MM.1S (cell line): ENCODE data around the gene CHD9NB.

ENCODE experiments used
- DNase-seq: peaks from one replicate; pipeline ENCODE4 v3.0.0-alpha.2; 2015
- H2AFZ ChIP-seq: fragments of 300-600 bp; sonication (generic); 2 replicates; pipeline ENCODE4 v1.6.0; 2016; ENCODE audit warnings: antibody characterized with exemption, low read length
- H3F3A ChIP-seq: fragments of 300-600 bp; sonication (generic); 2 replicates; pipeline ENCODE4 v1.6.1; 2016; ENCODE audit warnings: mild to moderate bottlenecking, antibody characterized with exemption, low read length, moderate library complexity, mixed read lengths; ENCODE audit not compliant: insufficient read depth
- H3K27ac ChIP-seq: fragments of 300-600 bp; sonication (generic); 2 replicates; pipeline ENCODE4 v1.5.1; 2016; ENCODE audit warnings: mild to moderate bottlenecking, low read length
- H3K27me3 ChIP-seq: fragments of 300-600 bp; sonication (generic); replicated peaks from 2 replicates; pipeline ENCODE4 v1.6.0; 2016; ENCODE audit warnings: low read length; ENCODE audit not compliant: insufficient read depth
- H3K36me3 ChIP-seq: fragments of 300-600 bp; sonication (generic); replicated peaks from 2 replicates; pipeline ENCODE4 v1.6.1; 2016; ENCODE audit warnings: mild to moderate bottlenecking, low read length, mixed read lengths; ENCODE audit not compliant: insufficient read depth
- H3K4me1 ChIP-seq: fragments of 300-600 bp; sonication (generic); 2 replicates; pipeline ENCODE4 v1.6.1; 2016; ENCODE audit warnings: low read length, mixed read lengths
- H3K4me2 ChIP-seq: fragments of 300-600 bp; sonication (generic); 2 replicates; pipeline ENCODE4 v1.6.0; 2016; ENCODE audit warnings: low read depth, low read length
- H3K4me3 ChIP-seq: fragments of 300-600 bp; sonication (generic); 2 replicates; pipeline ENCODE4 v1.5.1; 2016; ENCODE audit warnings: low read length, mixed read lengths
- H3K79me2 ChIP-seq: fragments of 300-600 bp; sonication (generic); 2 replicates; pipeline ENCODE4 v1.6.1; 2016; ENCODE audit warnings: mixed run types, low read length, mixed read lengths
- H3K9ac ChIP-seq: fragments of 300-600 bp; sonication (generic); 2 replicates; pipeline ENCODE4 v1.6.1; 2016; ENCODE audit warnings: low read length, mixed read lengths
- H3K9me2 ChIP-seq: fragments of 300-600 bp; sonication (generic); replicated peaks from 2 replicates; pipeline ENCODE4 v1.6.1; 2016; ENCODE audit warnings: mild to moderate bottlenecking, low read length, mixed read lengths; ENCODE audit not compliant: insufficient read depth
- H3K9me3 ChIP-seq: fragments of 300-600 bp; sonication (generic); replicated peaks from 2 replicates; pipeline ENCODE4 v1.6.1; 2016; ENCODE audit warnings: mild to moderate bottlenecking, low read length, mixed read lengths; ENCODE audit not compliant: insufficient read depth
- H4K20me1 ChIP-seq: fragments of 300-600 bp; sonication (generic); 2 replicates; pipeline ENCODE4 v1.6.1; 2016; ENCODE audit warnings: mild to moderate bottlenecking, low read length, moderate library complexity, mixed read lengths; ENCODE audit not compliant: insufficient read depth
- EZH2 ChIP-seq: fragments of 300-600 bp; sonication (generic); optimal IDR thresholded peaks from 2 replicates; pipeline ENCODE3; 2017; ENCODE audit warnings: low read depth, mild to moderate bottlenecking, antibody characterized with exemption, low read length, mixed read lengths
- EZH2phosphoT487 ChIP-seq: fragments of 300-600 bp; sonication (generic); IDR thresholded peaks from 2 replicates; pipeline ENCODE4 v1.6.1; 2018; ENCODE audit warnings: antibody characterized with exemption, low read length
- TF ChIP-seq, protein P1 (sequence below): fragments of 300-600 bp; sonication (generic); IDR thresholded peaks from 2 replicates; pipeline ENCODE4 v1.5.1; 2016; ENCODE audit warnings: antibody characterized with exemption, low read length, mixed read lengths

The CHD9NB gene

DNA sequence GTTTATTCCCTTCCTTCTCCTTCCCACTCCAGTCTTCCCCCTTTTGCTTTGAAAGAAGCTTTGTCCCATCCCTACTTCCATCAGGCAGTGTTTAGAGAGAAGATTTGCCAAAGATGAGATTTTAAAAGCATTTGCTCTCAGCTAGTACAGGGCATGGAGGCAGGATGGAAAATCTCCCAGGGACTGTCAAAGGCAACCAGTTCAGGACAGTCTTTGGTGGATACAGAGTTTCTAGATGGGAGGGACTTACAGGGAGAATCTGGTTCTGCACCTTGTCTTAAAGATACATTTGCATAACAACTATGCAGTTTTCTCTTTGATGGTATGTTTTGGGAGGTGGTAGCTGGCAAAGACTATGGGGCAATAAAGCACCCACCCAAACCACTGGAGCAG lies 28.3 kb upstream of the CHD9NB start:
- Histone ChIP-seq H3K36me3 (no peaks in the 10 kb centered on the region), H3K79me2 (peaks cover 28% of the 10 kb centered on the region), H3K9ac (no peak overlapping the region), H3F3A (no peaks in the 10 kb centered on the region), H3K4me1 (no peaks in the 10 kb centered on the region), H4K20me1 (no peaks in the 10 kb centered on the region), H3K9me2 (no peaks in the 10 kb centered on the region), H3K4me2 (no peak overlapping the region), H3K4me3 (no peak overlapping the region), H2AFZ (no peak overlapping the region), H3K27me3 (no peaks in the 10 kb centered on the region), H3K27ac (no peak overlapping the region), H3K9me3 (no peaks in the 10 kb centered on the region)
- DNase-seq = no peak
- no peak for TF ChIP-seq EZH2
- TF ChIP-seq EZH2phosphoT487 = no peak
- TF ChIP-seq, protein P1, sequence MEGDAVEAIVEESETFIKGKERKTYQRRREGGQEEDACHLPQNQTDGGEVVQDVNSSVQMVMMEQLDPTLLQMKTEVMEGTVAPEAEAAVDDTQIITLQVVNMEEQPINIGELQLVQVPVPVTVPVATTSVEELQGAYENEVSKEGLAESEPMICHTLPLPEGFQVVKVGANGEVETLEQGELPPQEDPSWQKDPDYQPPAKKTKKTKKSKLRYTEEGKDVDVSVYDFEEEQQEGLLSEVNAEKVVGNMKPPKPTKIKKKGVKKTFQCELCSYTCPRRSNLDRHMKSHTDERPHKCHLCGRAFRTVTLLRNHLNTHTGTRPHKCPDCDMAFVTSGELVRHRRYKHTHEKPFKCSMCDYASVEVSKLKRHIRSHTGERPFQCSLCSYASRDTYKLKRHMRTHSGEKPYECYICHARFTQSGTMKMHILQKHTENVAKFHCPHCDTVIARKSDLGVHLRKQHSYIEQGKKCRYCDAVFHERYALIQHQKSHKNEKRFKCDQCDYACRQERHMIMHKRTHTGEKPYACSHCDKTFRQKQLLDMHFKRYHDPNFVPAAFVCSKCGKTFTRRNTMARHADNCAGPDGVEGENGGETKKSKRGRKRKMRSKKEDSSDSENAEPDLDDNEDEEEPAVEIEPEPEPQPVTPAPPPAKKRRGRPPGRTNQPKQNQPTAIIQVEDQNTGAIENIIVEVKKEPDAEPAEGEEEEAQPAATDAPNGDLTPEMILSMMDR = no peak

DNA sequence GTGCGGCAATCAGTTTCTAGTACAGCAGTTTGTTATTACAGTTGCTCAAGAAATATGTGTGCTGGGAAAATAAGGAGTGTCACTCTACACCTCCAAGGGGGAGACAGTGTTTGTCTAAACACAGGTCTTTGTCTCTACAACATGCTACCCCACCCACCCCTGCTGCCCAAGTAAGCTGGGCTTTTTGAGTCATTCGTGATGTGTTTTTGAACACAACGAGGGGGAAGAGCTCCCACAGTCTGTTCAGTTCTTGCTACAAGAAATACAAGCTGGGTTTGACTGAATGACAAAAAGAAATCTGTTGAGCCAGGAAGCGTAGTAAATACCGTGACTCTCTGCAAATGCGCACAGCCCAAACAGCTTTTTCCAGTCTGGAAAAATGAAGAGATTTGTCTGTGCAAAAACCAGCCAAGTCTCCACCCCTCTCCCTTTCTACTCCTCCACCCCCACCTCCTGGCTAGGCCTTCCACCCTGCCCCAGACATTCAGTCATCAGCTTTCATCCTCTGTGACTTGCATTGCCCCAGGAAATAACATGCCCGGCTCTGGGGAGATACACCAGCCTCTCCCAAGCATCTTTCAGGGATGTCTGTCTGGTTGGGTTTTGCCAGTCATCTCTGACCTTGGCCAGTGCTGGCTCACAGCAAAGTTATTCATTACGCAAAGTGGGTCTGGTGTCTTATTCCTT lies 27.8 kb upstream of the CHD9NB start:
- H3K4me2 ChIP-seq = no peak overlapping the region
- H2AFZ ChIP-seq = no peak overlapping the region
- no peak overlapping the region for H3K27ac ChIP-seq
- H3K36me3 ChIP-seq = no peaks in the 10 kb centered on the region
- TF ChIP-seq EZH2 (no peak), EZH2phosphoT487 (no peak)
- TF ChIP-seq, protein P1 = no peak
- no peaks in the 10 kb centered on the region for H3F3A ChIP-seq
- H3K9ac ChIP-seq = no peak overlapping the region
- H4K20me1 ChIP-seq = no peaks in the 10 kb centered on the region
- no peaks in the 10 kb centered on the region for H3K27me3 ChIP-seq
- H3K4me3 ChIP-seq = no peak overlapping the region
- no peaks in the 10 kb centered on the region for H3K9me3 ChIP-seq
- no peaks in the 10 kb centered on the region for H3K4me1 ChIP-seq
- H3K9me2 ChIP-seq = no peaks in the 10 kb centered on the region
- H3K79me2 ChIP-seq = peaks cover 32% of the 10 kb centered on the region
- no peak for DNase-seq

DNA sequence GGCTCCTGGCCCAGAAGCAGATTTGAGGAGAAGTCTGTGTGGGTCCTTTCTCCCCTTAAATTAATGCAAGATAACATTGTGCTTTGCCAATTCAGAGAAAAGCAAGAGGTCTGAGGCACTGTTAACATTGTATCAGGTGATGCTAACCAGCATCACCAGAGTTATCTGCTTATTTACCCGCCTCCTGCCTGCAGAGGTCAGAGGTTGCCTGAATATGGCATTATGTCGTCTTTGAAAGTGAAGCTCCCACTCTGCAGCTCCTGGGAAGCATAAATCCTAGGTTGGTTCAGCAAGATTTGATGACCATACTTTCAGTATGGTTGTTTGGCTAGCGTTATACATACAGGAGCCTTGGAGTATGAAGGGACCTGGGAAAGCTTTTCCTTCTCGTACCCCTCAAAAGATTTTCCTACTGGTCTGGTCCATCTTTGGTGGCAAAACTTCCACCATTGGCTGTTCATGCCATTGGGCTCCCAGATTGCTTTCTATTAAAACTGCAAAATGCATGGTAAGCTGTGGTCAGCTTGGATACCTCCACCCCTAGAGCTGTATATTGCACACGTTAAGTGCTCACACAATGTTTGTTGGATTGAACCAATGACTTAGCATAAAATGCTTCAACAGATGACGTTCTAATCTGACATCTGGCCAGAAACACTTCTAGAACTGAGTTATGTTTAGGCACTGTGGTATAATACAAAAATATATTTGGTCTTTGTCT lies 26.2 kb upstream of the CHD9NB start:
- no peak for DNase-seq
- Histone ChIP-seq H3K9ac (no peak overlapping the region), H2AFZ (no peak overlapping the region), H3K79me2 (peaks cover 32% of the 10 kb centered on the region), H3K27me3 (no peaks in the 10 kb centered on the region), H3K36me3 (no peaks in the 10 kb centered on the region), H3K9me2 (no peaks in the 10 kb centered on the region), H3K27ac (no peak overlapping the region), H3K4me3 (no peak overlapping the region), H3F3A (no peaks in the 10 kb centered on the region), H3K9me3 (no peaks in the 10 kb centered on the region), H4K20me1 (no peaks in the 10 kb centered on the region), H3K4me1 (no peaks in the 10 kb centered on the region), H3K4me2 (no peak overlapping the region)
- TF ChIP-seq EZH2 (no peak), EZH2phosphoT487 (no peak)
- TF ChIP-seq, protein P1 = no peak
